PFSK-1 (cell line): ENCODE results near the gene TRAK1.

ENCODE experiments used
- POLR2AphosphoS5 ChIP-seq: IDR thresholded peaks from 2 replicates; pipeline ENCODE4 v1.6.1; 2012; ENCODE audit warnings: low read depth, mild to moderate bottlenecking, control low read depth, low read length, moderate library complexity
- SIN3A ChIP-seq: IDR thresholded peaks from 2 replicates; pipeline ENCODE4 v1.6.1; 2012; ENCODE audit warnings: mild to moderate bottlenecking, low read length, moderate library complexity, borderline replicate concordance; ENCODE audit not compliant: insufficient read depth
- TAF1 ChIP-seq: IDR thresholded peaks from 2 replicates; pipeline ENCODE4 v1.6.1; 2012; ENCODE audit warnings: low read length, control low read depth, borderline replicate concordance; ENCODE audit not compliant: insufficient read depth
- TF ChIP-seq, protein P1 (sequence below), 2 experiments: IDR thresholded peaks; 2 replicates each; pipeline versions ENCODE4 v1.6.1 to v1.8.0; 2011 to 2012; ENCODE audit warnings: low read depth in 2 of 2, low read length in 2 of 2, control low read depth in 1 of 2, inconsistent platforms in 1 of 2, mild to moderate bottlenecking in 1 of 2, moderate library complexity in 1 of 2; ENCODE audit not compliant: insufficient read depth in 1 of 2

DNA sequence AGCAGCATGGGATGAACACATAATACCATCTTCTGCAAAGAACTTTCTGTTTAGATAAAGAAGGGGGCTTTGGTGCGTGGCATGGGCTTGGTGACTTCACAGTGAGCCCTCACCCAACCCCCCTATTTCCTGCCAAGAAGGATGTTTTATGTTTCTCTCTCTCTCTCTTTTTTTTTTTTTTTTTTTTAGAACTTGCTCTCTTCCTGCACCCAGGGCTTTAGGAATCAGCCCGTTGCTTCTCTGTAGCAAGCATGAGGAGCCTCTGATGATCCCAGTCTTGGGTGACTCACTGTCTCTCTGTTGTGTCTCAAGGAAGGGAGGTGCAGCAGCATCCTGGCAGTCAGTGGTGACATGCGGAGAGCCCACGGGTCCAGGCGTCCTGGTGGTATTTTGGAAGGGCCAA, 125.8 kb downstream of the TRAK1 start:
- no peak for TF ChIP-seq TAF1
- TF ChIP-seq, protein P1, sequence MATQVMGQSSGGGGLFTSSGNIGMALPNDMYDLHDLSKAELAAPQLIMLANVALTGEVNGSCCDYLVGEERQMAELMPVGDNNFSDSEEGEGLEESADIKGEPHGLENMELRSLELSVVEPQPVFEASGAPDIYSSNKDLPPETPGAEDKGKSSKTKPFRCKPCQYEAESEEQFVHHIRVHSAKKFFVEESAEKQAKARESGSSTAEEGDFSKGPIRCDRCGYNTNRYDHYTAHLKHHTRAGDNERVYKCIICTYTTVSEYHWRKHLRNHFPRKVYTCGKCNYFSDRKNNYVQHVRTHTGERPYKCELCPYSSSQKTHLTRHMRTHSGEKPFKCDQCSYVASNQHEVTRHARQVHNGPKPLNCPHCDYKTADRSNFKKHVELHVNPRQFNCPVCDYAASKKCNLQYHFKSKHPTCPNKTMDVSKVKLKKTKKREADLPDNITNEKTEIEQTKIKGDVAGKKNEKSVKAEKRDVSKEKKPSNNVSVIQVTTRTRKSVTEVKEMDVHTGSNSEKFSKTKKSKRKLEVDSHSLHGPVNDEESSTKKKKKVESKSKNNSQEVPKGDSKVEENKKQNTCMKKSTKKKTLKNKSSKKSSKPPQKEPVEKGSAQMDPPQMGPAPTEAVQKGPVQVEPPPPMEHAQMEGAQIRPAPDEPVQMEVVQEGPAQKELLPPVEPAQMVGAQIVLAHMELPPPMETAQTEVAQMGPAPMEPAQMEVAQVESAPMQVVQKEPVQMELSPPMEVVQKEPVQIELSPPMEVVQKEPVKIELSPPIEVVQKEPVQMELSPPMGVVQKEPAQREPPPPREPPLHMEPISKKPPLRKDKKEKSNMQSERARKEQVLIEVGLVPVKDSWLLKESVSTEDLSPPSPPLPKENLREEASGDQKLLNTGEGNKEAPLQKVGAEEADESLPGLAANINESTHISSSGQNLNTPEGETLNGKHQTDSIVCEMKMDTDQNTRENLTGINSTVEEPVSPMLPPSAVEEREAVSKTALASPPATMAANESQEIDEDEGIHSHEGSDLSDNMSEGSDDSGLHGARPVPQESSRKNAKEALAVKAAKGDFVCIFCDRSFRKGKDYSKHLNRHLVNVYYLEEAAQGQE (IDR thresholded peaks at IDR 0.05; ENCODE audit: insufficient read depth in 1 of 2, low read depth in 2 of 2, low read length in 2 of 2): no peak
- TF ChIP-seq POLR2AphosphoS5: no peak
- TF ChIP-seq SIN3A: no peak
